Measurements from ENCODE around the gene MMP26.
A peak's percentile ranks its signal among the peaks of the same experiment; 100 is the strongest.

MMP26 gene

GRCh38 chr11:4682623-4683419 is 21.8 kb upstream of the MMP26 start:
- H3K9me3 Mint-ChIP-seq = no peaks in the 10 kb centered on the region
- no peak for TF ChIP-seq CTCF (IDR thresholded peaks at IDR 0.05)
- no peak overlapping the region for H3K4me3 Mint-ChIP-seq
- peak overlapping the region; percentile 1 for H3K27ac Mint-ChIP-seq
- peaks cover 17% of the 10 kb centered on the region for H3K4me1 Mint-ChIP-seq
- peaks cover 3% of the 10 kb centered on the region for H3K27me3 Mint-ChIP-seq (ENCODE audit: low read depth, poor library complexity)
- no peaks in the 10 kb centered on the region for H3K36me3 Mint-ChIP-seq (ENCODE audit: low read depth)
- no peak for DNase-seq

- no peak for TF ChIP-seq CTCF (IDR thresholded peaks at IDR 0.05)
- no peak for DNase-seq
- Mint-ChIP-seq H3K9me3 (no peaks in the 10 kb centered on the region), H3K4me3 (no peak overlapping the region), H3K27me3 (ENCODE audit: low read depth, poor library complexity) (peaks cover 3% of the 10 kb centered on the region), H3K36me3 (ENCODE audit: low read depth) (no peaks in the 10 kb centered on the region), H3K27ac (no peak overlapping the region), H3K4me1 (peaks cover 17% of the 10 kb centered on the region)
These were observed 19.8 kb upstream of the MMP26 start for GRCh38 chr11:4684631-4685285.

GRCh38 chr11:4695442-4695841 is 9.1 kb upstream of the MMP26 start:
- DNase-seq = no peak
- peaks cover 5% of the 10 kb centered on the region for H3K4me1 Mint-ChIP-seq
- no peak for TF ChIP-seq CTCF (IDR thresholded peaks at IDR 0.05)
- no peaks in the 10 kb centered on the region for H3K36me3 Mint-ChIP-seq (ENCODE audit: low read depth)
- H3K27me3 Mint-ChIP-seq (ENCODE audit: low read depth, poor library complexity) = no peaks in the 10 kb centered on the region
- no peak overlapping the region for H3K27ac Mint-ChIP-seq
- H3K9me3 Mint-ChIP-seq = peaks cover 4% of the 10 kb centered on the region
- no peak overlapping the region for H3K4me3 Mint-ChIP-seq

GRCh38 chr11:4697585-4697984 is 7.0 kb upstream of the MMP26 start, which contains the start of gene OR51E2:
OR51E2 (minus strand) TSS chr11:4697853; CDS start chr11:4682711, 15,142 bp downstream.
- no peak within 1 kb of the TSS for H3K27ac Mint-ChIP-seq
- DNase-seq = no peak
- H3K4me1 Mint-ChIP-seq = peaks cover 8% of the 10 kb centered on the region
- no peaks in the 10 kb centered on the region for H3K27me3 Mint-ChIP-seq (ENCODE audit: low read depth, poor library complexity)
- peaks cover under 1% of the 10 kb centered on the region for H3K9me3 Mint-ChIP-seq
- no peak for TF ChIP-seq CTCF (IDR thresholded peaks at IDR 0.05)
- no peaks in the 10 kb centered on the region for H3K36me3 Mint-ChIP-seq (ENCODE audit: low read depth)
- no peak within 1 kb of the TSS for H3K4me3 Mint-ChIP-seq

- no peak for DNase-seq
- no peaks in the 10 kb centered on the region for H3K36me3 Mint-ChIP-seq (ENCODE audit: low read depth)
- H3K4me3 Mint-ChIP-seq = no peak overlapping the region
- no peaks in the 10 kb centered on the region for H3K27me3 Mint-ChIP-seq (ENCODE audit: low read depth, poor library complexity)
- H3K27ac Mint-ChIP-seq = no peak overlapping the region
- H3K9me3 Mint-ChIP-seq = no peaks in the 10 kb centered on the region
- peaks cover 31% of the 10 kb centered on the region for H3K4me1 Mint-ChIP-seq
- no peak for TF ChIP-seq CTCF (IDR thresholded peaks at IDR 0.05)
These were observed 4.7 kb upstream of the MMP26 start for GRCh38 chr11:4699697-4700435.

Measured in nephron progenitor cell (in vitro differentiated cells).